ENCODE data around the gene KCNQ5.

- TF ChIP-seq CTCF (IDR thresholded peaks at IDR 0.05) (no peak), EP300 (IDR thresholded peaks at IDR 0.05) (no peak), POLR2A (IDR thresholded peaks at IDR 0.05) (no peak)
These were observed 272.2 kb downstream of the KCNQ5 start for GRCh38 chr6:72894091-72894490.
